Measurements from ENCODE around the gene SLC38A2.

Gene SLC38A2

DNA sequence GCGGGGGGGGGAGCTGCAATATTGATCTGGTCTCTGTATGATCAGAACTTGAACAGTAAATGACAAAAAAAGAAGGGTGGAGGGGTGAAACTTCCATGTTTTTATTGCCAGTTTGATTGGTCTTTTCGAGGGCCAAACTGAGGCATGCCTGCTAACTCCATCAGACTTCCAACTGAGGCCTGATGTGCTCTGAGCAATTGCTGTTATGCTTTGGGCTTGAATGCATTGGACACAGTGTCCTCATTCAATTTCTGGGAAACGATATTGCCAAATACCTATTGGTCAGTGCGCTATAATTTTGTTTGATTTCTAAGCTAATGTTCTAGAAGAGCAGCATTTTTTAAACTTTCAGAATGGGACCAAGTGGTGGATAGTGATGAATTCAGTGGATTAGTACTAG, 2.1 kb upstream of the SLC38A2 start:
- DNase-seq (ENCODE audit: low spot score): no peak

DNA sequence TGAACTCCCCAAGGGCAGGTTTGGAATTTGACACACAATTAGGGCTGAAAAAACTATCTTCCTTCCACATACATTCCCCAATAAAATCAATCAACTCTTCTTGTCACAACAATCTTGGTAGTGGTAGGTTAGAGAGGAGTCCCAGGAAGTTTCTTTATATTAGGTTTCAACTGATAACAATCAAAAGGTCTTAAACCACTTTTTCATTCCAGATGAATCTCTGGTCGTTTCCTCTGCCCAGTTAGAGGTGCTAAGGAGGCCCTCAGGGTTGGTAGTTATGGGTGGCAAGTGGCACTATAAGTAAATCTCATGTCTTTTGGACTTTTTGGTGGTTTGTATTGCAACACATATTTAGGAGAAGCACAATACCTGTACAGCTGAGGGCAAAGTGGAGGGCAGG, 1.7 kb upstream of the SLC38A2 start:
- no peak for DNase-seq (ENCODE audit: low spot score)

DNA sequence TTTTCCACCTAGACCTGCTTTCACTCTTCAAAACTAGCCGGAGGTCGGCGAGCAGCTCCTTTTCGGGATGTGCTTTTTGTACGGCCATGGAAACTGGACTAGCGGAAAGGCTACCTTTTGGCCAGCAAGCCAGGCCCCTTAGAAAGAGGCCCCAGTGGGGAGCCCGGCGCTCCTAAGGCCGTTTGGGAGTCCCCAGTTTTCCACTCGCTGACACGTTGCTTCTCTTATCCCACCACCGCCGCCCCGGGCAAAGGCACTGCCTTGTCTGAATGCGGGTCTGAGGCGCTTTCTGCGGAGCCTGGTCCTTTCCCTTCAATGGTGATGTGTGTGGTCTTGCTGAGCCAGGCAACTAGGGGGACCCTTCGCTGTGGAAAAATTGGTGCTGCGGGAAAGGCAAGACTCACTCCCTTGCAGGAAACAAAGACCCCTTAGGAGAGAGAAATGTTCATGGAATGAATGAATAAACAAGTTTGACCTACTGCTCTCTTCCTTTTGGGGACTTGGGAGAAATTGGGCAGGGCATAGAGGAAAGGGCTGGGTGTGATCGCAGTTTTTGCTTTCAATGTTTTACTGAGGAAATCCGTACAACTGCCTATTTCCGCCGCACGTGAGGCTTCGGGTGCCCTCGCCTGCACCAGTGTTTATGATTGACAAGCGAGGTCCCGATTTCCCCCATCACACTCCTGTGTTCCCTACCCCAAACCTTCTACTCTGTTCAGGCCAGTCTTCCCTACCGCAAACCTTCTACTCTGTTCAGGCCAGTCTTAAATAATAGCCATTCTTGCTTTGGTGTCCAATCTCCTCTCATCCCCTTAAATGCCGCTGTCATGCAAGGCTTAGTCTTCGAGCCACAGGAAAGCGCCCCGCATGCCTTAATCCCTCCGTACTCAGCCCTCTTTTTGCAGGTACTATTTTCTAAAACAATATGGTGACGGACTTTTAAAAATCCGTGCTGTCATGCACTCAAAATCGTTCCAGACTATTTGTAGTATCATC, 1.0 kb upstream of the SLC38A2 start:
- DNase-seq (ENCODE audit: low spot score): peak; percentile 49

DNA sequence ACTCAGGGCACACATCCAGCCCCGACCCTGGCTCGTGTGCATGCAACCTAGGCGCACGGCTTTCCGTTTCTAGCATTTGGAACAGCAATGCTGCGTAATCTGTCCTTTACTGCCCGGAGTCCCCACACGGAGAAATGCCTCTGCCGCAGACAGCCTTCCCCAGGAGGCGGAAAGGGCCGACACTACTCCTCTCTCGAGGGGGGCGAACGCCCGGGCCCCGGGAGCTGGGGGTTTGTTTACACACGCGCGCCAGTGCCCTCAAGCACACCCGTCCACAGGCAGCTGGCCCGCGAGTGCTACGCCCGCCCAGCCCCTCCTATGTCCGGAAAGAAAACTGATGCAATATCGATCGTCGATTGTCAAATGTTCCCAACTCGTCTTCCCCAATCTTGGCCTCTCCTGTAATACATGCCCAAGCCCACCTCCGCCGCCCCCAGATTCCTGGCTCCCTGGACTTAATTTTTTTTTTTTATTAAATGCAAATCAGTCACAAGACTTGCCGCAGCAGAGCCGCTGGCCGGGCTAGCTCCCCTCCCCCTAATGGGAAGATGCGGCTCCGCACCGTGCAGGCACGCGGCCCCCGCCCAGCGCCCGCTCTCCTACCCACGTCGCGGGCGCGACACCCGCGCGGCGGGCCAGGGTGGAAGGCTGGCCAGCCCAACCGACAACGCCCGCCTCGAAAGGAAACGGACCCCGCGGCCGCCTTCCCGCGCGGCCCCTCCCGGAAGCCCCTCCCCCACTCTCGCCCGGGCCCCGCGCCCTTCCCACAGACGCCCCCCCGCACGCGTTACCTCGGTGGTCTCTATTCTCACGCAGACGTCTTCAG, 642 bp downstream of the SLC38A2 start:
- peak; percentile 61 for DNase-seq (ENCODE audit: low spot score)

DNA sequence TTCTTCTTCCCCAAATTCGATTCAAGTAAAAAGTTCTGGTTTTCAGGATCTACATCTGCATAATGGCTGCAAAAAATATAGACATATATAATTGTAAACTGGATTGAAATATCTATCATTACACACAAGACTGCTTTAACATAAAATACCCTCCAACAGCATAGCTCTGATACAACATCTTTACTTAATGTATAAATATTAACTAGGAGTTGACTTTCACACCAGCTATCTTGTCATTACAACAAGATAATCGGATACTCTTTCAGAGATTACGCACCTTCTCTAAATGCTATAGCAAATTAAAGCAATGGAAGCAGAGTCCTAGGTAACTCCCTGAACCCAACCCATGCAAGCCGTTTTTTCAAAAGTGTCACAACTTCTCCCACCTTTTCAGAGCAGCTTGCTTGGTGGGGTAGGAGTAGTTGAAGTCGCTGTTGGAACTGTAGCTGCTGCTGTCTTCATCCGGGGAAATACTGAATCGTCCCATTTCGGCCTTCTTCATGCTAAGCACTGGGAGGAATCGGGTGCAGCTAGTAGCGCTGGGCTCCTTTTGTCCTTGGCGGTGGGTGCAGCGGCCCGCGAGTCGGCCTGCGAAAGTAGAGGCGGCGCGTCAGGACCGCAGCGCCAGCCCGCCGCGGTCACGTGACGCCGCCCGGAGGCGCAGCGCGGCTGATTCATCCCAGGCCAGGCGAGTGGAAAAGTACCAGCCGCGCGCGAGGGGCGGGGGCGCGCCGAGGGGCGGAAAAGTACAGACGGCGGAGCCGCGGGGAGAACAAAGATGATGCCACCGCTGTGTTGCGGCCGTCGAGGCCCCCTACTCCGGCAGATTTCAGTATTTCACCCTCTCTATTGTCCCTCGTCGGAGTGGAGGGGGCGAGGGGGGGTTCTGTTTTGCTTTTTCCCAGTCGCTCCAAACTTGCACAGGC, 1.5 kb downstream of the SLC38A2 start:
- DNase-seq (ENCODE audit: low spot score): peak; percentile 92

DNA sequence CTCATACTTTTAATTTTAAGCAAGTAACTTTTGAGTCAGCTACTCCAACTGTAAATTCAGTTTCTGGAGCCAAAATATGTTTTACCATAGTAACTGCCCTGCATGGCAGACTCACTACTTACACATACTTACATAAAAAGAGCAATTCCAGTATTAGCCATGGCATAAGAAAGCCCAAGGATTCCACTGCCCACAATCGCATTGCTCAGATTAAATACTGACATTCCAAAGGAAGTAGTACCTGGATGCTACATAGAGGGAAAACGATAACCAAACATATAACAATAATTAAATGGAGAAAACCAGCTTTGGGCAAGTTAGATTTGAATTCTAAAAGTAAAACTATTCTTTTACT, 2.2 kb downstream of the SLC38A2 start:
- no peak for DNase-seq (ENCODE audit: low spot score)

DNA sequence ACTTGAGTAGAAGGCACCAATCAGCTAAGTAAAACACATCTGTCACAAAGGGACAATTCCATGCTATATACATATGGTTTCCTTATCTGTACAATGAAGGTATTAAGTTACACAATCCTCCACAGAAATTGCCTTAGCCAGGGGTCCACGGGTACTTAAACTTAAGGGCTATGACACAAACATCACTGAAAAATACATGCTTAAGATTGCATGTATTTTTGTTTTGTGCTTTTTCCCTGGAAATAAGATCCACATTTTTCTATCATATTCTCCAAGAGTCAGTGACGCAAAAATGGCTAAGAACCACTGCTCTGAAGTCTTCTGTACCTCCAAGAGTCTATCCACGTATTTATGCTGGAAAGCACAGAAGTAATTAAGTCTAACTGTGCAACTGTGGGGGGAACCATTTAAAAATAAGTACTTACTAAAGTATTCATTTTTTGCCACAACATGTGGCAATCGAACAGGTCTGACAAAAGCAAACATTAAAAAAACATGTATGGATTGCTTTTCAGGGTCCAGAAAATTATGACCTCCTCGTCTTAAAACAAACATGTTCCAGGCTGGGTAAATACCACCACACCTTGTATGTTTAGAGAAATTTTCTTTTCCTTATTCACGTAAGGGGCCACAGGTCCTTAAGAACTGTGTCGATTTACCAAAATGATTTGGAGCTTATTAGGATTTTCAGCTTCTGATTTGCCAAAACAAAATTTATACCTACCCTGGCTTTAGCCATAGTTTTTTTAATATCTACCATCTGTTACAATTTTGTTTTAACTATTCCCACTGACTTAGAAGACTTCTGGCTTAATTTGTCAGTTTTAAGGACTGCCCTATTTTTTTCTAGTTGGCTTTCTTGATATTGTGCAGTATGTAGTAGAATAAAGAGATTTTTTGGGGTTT, 2.8 kb downstream of the SLC38A2 start:
- no peak for DNase-seq (ENCODE audit: low spot score)

DNA sequence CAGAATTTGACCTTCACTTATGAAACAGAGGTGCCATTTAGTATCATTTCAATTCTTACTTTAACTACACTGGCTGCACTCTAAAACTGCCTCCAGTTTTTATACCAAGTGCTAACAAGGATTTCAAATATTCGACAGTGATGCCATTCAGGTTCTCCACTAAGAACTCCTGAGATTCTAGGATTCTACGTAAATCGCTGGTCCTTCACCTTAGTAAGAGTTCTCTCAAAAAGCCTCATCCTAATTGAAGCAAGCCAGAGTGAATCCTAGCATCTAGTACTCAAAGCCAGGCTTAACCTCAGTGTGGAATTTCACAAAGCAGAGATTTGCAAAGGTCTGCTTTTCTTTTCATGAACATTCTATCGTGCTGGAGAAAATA, 3.5 kb downstream of the SLC38A2 start:
- DNase-seq (ENCODE audit: low spot score): no peak

DNA sequence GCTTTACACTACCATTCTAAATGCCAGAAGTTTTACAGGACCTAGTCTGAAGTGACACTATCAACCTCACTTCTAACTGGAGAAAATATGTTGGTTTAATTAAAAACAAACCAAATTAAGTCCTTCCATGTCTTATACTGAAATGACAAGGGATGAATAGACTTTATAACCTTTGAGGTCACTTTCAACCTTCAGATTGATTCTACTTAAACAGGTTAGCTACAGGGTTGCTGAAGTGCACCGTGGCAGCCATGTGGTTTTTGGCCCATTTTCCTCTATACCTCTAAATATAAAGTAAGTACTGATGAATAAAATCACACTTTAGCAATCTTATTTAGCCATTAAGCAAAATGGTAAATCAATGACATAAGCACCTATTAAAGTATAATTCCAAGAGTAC, 3.9 kb downstream of the SLC38A2 start:
- DNase-seq (ENCODE audit: low spot score): no peak

DNA sequence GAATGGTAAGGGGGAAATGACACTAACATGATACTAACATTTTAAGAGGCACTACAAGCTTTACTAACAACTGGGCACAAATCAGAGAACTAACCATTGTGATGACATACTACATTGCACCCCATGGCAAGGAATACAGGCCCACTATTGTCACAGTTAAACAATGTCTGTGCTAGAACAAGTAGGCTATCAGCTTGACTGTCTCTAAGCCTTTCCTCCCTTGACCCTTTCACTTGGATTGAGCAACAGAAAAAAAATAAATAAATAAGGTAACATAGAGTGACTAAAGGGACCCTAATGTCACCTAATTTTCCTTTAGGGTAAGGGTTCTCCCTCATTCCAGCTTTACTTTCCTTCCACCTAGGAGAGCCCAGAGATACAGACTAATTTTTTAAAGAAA, 4.4 kb downstream of the SLC38A2 start:
- no peak for DNase-seq (ENCODE audit: low spot score)

DNA sequence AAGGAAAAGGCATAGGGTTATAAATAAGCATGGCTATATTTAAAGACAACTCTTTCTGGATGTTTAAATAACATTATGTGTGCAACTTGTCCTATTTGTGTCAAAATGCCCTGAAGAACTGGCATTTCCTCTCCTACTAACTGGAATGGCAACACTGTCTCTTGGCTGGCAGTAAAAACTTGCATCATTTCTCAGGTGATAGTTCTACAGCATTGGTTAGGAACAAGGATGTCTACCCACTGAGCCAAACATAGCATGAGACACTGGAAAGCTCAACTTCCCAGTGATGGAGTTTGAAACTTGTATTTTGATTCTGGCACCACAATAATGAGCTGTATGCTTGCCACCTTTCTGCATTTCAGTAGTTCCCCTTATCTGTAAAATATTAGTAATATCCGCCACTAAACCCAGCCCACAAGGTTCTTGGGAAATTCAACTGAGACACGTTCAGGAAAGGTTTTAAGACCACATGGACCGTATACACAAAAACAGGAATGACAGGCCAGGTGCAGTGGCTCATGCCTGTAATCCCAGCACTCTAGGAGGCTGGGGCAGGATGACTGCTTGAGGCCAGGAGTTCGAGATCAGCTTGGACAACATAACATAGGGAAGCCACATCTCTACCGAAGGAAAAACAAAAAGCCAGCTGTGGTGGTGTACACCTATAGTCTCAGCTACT, 5.1 kb downstream of the SLC38A2 start:
- no peak for DNase-seq (ENCODE audit: low spot score)

DNA sequence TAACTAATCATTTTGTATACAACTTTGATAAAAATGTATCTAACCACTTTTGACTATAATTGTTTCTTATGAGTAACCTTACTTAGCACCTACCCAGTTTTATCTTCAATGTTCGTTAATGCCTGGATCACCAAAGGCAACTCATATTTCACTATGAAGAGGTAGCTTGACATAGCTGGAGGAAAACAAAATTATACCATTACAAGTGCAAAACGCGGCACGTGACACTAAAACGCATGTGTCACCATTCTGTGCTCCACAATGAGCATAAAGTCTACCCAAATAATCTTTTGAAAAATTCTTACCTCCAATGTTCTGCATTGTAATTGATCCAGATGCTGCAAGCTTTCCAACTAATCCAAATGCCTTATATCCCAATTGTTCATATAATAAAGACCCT, 5.8 kb downstream of the SLC38A2 start:
- DNase-seq (ENCODE audit: low spot score): no peak

DNA sequence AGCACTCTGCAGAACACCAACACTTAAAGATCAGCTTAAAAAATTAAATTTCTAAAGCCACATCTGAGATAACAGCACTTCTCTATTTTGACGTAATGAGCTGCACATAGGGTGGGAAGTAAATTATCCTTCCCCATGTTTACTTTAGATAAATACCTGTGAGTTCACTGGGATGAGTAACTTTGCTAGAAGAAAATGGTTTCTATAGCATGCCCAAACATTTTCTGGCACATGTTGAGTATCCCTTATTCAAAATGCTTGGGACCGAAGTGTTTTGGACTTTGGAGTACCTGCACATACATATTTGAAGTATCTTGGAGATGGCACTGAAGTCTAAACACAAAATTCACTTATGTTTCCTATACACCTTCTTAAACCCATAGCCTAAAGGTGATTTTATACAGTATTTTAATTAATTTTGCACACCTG, 6.6 kb downstream of the SLC38A2 start:
- no peak for DNase-seq (ENCODE audit: low spot score)

DNA sequence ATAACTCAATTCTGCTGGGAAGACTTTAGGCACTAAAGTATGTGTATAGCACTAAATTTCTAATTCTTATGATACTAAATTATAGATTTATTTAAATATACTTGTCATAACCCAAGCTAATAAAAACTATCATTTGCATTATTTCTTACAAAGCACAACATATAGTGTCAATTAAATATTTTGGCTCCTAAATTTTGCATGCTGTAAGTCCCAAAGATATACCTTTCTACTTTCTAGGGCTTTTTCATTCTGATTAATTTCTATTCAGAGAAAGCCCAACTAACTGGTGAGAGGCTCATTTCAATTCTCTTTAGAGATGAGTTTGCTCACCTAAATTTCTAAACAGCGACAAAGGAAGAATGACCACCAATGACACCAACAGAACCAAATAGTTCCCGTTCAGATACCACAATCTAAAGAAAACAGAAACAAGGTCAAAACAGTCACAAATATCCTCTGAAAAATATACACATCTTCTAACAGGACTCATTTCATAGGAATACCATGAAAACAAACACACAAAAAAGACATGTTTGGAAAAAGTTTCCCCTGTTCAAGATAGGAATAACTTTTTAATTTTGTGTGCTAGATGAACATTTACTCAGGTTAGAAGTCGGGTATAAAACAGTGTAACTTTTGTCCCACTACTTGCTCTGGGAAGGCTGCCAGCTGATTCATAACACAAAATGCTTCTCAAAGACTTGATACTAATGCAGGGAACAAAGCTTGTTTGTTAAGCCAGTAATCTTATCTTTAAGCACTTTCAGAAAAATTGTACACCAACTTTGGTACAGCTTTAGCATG, 7.6 kb downstream of the SLC38A2 start:
- no peak for DNase-seq (ENCODE audit: low spot score)

DNA sequence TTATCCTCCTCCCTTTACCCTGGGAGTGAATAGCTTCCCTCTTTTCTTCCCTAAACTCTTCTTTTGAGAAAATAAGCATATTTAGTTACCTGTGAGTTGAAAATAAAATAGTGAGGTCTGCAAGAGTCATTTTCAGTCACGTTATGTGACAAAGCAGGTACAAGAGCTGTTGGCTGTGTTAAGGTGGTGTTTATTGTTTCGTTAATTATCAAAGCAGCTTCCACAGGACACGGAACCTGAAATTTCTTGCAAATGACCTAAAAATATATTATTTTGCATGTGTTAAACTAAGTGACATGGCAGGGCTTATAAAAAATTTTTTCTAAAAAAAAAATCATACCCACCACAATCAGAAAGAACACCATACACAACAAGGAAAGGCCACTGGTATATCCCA, 8.3 kb downstream of the SLC38A2 start:
- no peak for DNase-seq (ENCODE audit: low spot score)

DNA sequence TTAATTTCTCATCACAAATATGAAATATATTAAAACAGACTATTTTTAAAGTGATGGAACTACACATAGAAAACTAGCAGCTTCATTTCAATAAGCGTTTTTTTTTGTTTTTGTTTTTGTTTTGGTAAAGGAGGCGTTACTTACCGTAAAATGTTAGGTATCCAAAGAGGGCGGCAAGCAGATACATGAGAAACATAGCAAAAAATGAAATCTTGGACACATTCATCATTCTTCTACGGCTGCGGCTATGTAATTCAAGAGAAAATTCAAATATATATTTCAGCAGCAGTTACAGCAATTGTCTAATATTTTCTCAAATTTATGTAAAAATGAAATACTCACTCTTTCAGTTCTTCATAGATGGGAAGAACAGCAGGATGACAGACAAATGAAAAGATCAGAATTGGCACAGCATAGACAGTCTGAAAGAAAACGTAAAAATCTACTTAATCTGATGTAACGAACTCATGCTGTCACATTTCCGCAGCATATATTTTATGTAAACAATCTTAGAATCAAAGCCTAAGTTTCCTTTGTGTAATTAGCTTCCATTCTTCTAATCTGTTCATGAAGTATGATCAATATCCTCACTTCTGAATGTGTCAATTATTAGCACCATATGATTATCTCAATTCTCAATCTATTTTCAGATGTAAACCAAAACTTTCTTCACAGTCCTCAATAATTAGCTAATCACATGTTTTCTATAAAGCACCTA, 8.8 kb downstream of the SLC38A2 start:
- DNase-seq (ENCODE audit: low spot score): no peak

DNA sequence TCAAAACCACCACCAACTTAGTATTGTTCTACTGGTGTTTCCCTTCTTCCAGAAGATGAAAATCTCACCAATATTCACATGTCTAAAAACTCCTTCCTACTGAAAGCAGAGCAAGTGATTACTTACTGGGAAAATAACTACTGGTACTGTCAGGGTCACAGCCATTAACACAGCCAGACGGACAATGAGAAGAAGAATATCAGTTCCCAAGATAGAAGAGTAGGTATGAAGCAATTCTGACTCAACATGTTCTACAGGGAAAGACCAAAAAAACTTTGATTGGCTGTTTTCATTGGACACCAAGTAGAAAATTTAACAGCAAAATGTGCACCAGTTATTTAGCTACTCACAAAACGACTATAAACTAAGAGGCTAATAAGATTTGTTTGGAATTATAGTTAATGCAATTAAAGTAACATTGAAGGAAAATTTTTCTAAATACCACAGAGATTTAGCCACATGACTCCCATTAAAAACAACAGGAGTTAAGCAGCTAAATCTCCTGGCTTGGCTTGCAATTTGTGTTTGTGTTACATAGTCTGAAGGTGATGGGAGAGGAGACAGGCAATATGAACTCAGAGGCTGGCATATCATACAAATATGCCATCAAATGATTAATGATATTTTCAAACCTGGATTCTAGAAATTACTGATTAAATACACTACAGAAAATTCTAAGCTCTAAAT, 9.5 kb downstream of the SLC38A2 start:
- no peak for DNase-seq (ENCODE audit: low spot score)

DNA sequence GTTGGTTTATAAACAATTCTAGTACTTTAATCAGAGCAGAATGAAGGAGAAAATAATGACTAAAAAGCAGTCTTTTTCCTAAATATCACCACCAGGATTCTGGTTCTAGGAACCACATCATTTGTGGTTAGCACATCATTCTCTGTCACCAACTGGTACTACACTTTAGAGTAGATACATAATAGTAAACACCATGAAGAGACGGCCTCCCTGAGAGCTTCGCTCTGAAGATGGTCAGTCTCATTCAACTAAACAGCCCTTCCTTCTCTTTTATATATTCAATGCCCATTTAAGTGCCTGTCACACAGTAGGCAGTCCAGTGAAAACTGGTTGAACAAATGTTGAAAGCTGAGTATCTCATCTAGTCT, 10.9 kb downstream of the SLC38A2 start:
- no peak for DNase-seq (ENCODE audit: low spot score)

Data from activated CD4-positive, alpha-beta T cell treated with anti-CD3 and anti-CD28 coated beads, Interleukin-2, Interleukin-4, amounts not matched to agents 100 ng/mL and 50 ng/mL, durations not matched to agents 16 hours and 8 hours (primary cell).